Coronary artery (tissue), 2 donors: Measurements from ENCODE around the gene SKAP1.

ENCODE experiments used
- DNase-seq: peaks from one replicate; pipeline ENCODE4 v3.0.0-alpha.2; 2017; ENCODE audit warnings: low spot score
- H3K27ac ChIP-seq, 2 donors: fragments of 200-600 bp; sonication (generic); one replicate each; pipeline ENCODE4 v1.5.1; 2016 to 2019
- H3K4me3 ChIP-seq: fragments of 200-600 bp; sonication (generic); 2 replicates; pipeline ENCODE4 v1.5.1; 2016; ENCODE audit warnings: mild to moderate bottlenecking, moderate library complexity
- CTCF ChIP-seq: fragments of 200-600 bp; sonication (generic); IDR thresholded peaks from one replicate; pipeline ENCODE4 v1.5.1; 2019; ENCODE audit warnings: antibody characterized with exemption

The SKAP1 gene

GRCh38 chr17:48283907-48284306 lies 146.1 kb downstream of the SKAP1 start:
- DNase-seq: no peak

GRCh38 chr17:48283411-48283810 lies 146.6 kb downstream of the SKAP1 start:
- no peak for TF ChIP-seq CTCF
- no peak for DNase-seq
- Histone ChIP-seq H3K4me3 (no peak overlapping the region), H3K27ac (no peak overlapping the region)

More at GRCh38 chr17:48283907-48284306, 146.1 kb downstream of the SKAP1 start:
- no peak for TF ChIP-seq CTCF
- Histone ChIP-seq H3K27ac (no peak overlapping the region), H3K4me3 (no peak overlapping the region)

- no peak overlapping the region for H3K27ac ChIP-seq
- DNase-seq: no peak
- no peak for TF ChIP-seq CTCF
- no peak overlapping the region for H3K4me3 ChIP-seq
Measured at GRCh38 chr17:48282303-48282702, 147.7 kb downstream of the SKAP1 start.

- DNase-seq: no peak
- no peak for TF ChIP-seq CTCF
- no peak overlapping the region for H3K27ac ChIP-seq
- H3K4me3 ChIP-seq: no peak overlapping the region
Measured at GRCh38 chr17:48278760-48279491, 151.1 kb downstream of the SKAP1 start.

GRCh38 chr17:48276776-48277175 lies 153.2 kb downstream of the SKAP1 start:
- DNase-seq: no peak
- TF ChIP-seq CTCF: no peak
- Histone ChIP-seq H3K27ac (no peak overlapping the region), H3K4me3 (no peak overlapping the region)

GRCh38 chr17:48270899-48271298 lies 159.1 kb downstream of the SKAP1 start:
- Histone ChIP-seq H3K4me3 (no peak overlapping the region), H3K27ac (no peak overlapping the region)
- DNase-seq: no peak
- no peak for TF ChIP-seq CTCF

GRCh38 chr17:48269209-48269608 lies 160.8 kb downstream of the SKAP1 start:
- DNase-seq: no peak
- TF ChIP-seq CTCF: no peak

More at GRCh38 chr17:48269209-48269608, 160.8 kb downstream of the SKAP1 start:
- Histone ChIP-seq H3K27ac (no peak overlapping the region), H3K4me3 (no peak overlapping the region)
